Measurements from ENCODE around the gene ARL14.

- no peak for TF ChIP-seq CTCF (IDR thresholded peaks at IDR 0.05; ENCODE audit: insufficient read depth, low read depth, low read length)
- no peak for TF ChIP-seq EZH2 (IDR thresholded peaks at IDR 0.05; ENCODE audit: insufficient read depth, low read length)
Observed at GRCh38 chr3:160671995-160672394, 5.0 kb upstream of the ARL14 start.

All from astrocyte (in vitro differentiated cells and primary cell).